ENCODE data around the gene CELSR1. TPM values are rescaled to one million over a fixed set of nuclear protein-coding genes. Genes with fewer than 3 reads are reported as not detected.
"Not testable (repeated sequence)": the region's sequence is repeated elsewhere in the genome, so short reads cannot be mapped to it uniquely, and the experiment has no call there.

The CELSR1 gene
- total RNA-seq, 1 experiment from 2014 or later, result 14.2 TPM

- no peak overlapping the region for H3K27ac ChIP-seq (ENCODE audit: low read length)
- CTCF ChIA-PET, result no interaction called here
- BruUV-seq (replicated peaks), result no TSS peak
- DNase-seq (no peak), ATAC-seq (no peak)
- no peaks in the 10 kb centered on the region for H3K79me2 ChIP-seq (ENCODE audit: low read length)
- H3K4me3 ChIP-seq (ENCODE audit: low read length), result no peak overlapping the region
- no peaks in the 10 kb centered on the region for H3F3A ChIP-seq (ENCODE audit: low read length, unreplicated experiment)
- H2AFZ ChIP-seq (ENCODE audit: low read length), result no peak overlapping the region
- no peak overlapping the region for H3K4me2 ChIP-seq (ENCODE audit: low read length)
- no peaks in the 10 kb centered on the region for H3K9me3 ChIP-seq (ENCODE audit: low read length)
- H3K36me3 ChIP-seq (ENCODE audit: low read depth, low read length), result no peaks in the 10 kb centered on the region
- H3K9me2 ChIP-seq (replicated peaks; ENCODE audit: low read length), result no peaks in the 10 kb centered on the region
- no peaks in the 10 kb centered on the region for H3K4me1 ChIP-seq (ENCODE audit: insufficient read depth, low read length)
- POLR2A ChIA-PET (ENCODE audit: unreplicated experiment), result no interaction called here
- TF ChIP-seq EZH2phosphoT487 (IDR thresholded peaks at IDR 0.05; ENCODE audit: borderline replicate concordance, low read length), result no peak
- TF ChIP-seq, protein P1, sequence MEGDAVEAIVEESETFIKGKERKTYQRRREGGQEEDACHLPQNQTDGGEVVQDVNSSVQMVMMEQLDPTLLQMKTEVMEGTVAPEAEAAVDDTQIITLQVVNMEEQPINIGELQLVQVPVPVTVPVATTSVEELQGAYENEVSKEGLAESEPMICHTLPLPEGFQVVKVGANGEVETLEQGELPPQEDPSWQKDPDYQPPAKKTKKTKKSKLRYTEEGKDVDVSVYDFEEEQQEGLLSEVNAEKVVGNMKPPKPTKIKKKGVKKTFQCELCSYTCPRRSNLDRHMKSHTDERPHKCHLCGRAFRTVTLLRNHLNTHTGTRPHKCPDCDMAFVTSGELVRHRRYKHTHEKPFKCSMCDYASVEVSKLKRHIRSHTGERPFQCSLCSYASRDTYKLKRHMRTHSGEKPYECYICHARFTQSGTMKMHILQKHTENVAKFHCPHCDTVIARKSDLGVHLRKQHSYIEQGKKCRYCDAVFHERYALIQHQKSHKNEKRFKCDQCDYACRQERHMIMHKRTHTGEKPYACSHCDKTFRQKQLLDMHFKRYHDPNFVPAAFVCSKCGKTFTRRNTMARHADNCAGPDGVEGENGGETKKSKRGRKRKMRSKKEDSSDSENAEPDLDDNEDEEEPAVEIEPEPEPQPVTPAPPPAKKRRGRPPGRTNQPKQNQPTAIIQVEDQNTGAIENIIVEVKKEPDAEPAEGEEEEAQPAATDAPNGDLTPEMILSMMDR (conservative IDR thresholded peaks at IDR 0.05; ENCODE audit: low read depth, low read length), result no peak
- TF ChIP-seq EZH2 (IDR thresholded peaks at IDR 0.05; ENCODE audit: low read length, unreplicated experiment), result no peak
- intact Hi-C loops (cut with micrococcal nuclease), result no loop called here
- H4K20me1 ChIP-seq (ENCODE audit: low read length), result no peaks in the 10 kb centered on the region
- H3K9ac ChIP-seq (ENCODE audit: low read length), result no peak overlapping the region
- H3K27me3 ChIP-seq (ENCODE audit: low read length), result no peaks in the 10 kb centered on the region
Measured at GRCh38 chr22:46473021-46473779, 64.2 kb downstream of the CELSR1 start.

- TF ChIP-seq EZH2phosphoT487 (IDR thresholded peaks at IDR 0.05; ENCODE audit: borderline replicate concordance, low read length) (no peak), EZH2 (IDR thresholded peaks at IDR 0.05; ENCODE audit: low read length, unreplicated experiment) (no peak)
- TF ChIP-seq, protein P1 (conservative IDR thresholded peaks at IDR 0.05; ENCODE audit: low read depth, low read length), result no peak
- Histone ChIP-seq H3K27ac (ENCODE audit: low read length) (no peak overlapping the region), H2AFZ (ENCODE audit: low read length) (no peak overlapping the region), H3K79me2 (ENCODE audit: low read length) (no peaks in the 10 kb centered on the region), H3K9me3 (ENCODE audit: low read length) (no peaks in the 10 kb centered on the region), H4K20me1 (ENCODE audit: low read length) (no peaks in the 10 kb centered on the region), H3K4me1 (ENCODE audit: insufficient read depth, low read length) (no peaks in the 10 kb centered on the region), H3K27me3 (ENCODE audit: low read length) (no peaks in the 10 kb centered on the region), H3K4me2 (ENCODE audit: low read length) (no peak overlapping the region), H3K9ac (ENCODE audit: low read length) (no peak overlapping the region), H3K36me3 (ENCODE audit: low read depth, low read length) (no peaks in the 10 kb centered on the region), H3F3A (ENCODE audit: low read length, unreplicated experiment) (no peaks in the 10 kb centered on the region), H3K9me2 (replicated peaks; ENCODE audit: low read length) (no peaks in the 10 kb centered on the region), H3K4me3 (ENCODE audit: low read length) (no peak overlapping the region)
- ChIA-PET CTCF (no interaction called here), POLR2A (ENCODE audit: unreplicated experiment) (no interaction called here)
- DNase-seq (no peak), ATAC-seq (no peak)
- no TSS peak for BruUV-seq (replicated peaks)
- intact Hi-C loops (cut with micrococcal nuclease), result no loop called here
Measured at GRCh38 chr22:46472722-46473016, 64.8 kb downstream of the CELSR1 start.

DNA sequence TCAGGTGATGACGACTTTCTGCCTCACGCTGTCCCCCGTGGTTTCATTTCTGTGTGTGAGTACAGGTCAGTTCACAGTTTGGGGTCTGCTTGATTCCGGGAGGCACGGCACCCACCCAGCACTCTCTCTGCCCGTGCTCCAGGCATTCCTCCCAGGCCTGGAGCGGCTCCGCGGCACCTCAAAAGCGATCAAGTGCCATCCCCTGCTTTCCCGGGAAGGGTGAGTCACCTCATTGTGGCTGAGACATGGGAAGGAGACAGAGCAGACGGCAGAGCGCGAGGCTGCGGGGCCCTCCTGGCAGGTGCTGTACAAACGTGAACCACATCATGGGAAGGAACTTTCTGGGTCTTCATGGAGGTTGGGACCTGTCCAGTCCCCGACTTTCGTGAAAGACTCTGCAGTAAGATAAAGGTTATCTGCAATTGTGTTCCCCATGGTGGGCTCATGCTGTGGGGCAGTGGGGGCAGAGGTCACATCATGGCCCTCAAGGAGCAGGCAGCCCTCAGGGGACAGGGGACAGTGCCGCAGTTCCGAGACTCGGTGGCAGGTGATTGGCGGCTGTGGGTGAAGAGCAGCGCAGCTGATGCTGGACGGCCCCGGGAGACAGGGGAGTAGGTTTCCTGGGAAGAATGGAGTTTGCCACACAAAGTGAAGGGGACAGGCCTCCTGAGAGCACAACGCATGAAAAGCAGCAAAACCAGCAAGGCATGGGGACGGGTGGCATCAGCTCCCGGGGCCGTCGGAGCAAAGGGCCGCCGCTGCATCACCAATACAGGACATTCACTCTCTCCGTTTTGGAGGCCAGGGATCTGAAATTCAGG, 65.3 kb downstream of the CELSR1 start:
- Histone ChIP-seq H3K9me2 (replicated peaks; ENCODE audit: low read length) (no peaks in the 10 kb centered on the region), H3K36me3 (ENCODE audit: low read depth, low read length) (no peaks in the 10 kb centered on the region), H3K4me3 (ENCODE audit: low read length) (no peak overlapping the region), H3K27ac (ENCODE audit: low read length) (no peak overlapping the region), H3F3A (ENCODE audit: low read length, unreplicated experiment) (no peaks in the 10 kb centered on the region), H3K4me2 (ENCODE audit: low read length) (no peak overlapping the region), H3K9ac (ENCODE audit: low read length) (no peak overlapping the region), H3K27me3 (ENCODE audit: low read length) (no peaks in the 10 kb centered on the region), H3K79me2 (ENCODE audit: low read length) (no peaks in the 10 kb centered on the region), H3K4me1 (ENCODE audit: insufficient read depth, low read length) (no peaks in the 10 kb centered on the region), H4K20me1 (ENCODE audit: low read length) (no peaks in the 10 kb centered on the region), H3K9me3 (ENCODE audit: low read length) (no peaks in the 10 kb centered on the region), H2AFZ (ENCODE audit: low read length) (no peak overlapping the region)
- TF ChIP-seq EZH2 (IDR thresholded peaks at IDR 0.05; ENCODE audit: low read length, unreplicated experiment), result no peak
- TF ChIP-seq, protein P1 (conservative IDR thresholded peaks at IDR 0.05; ENCODE audit: low read depth, low read length), result no peak
- no peak for TF ChIP-seq EZH2phosphoT487 (IDR thresholded peaks at IDR 0.05; ENCODE audit: borderline replicate concordance, low read length)
- CTCF ChIA-PET, result no interaction called here
- DNase-seq, result no peak
- POLR2A ChIA-PET (ENCODE audit: unreplicated experiment), result no interaction called here
- no peak for ATAC-seq
- no TSS peak for BruUV-seq (replicated peaks)
- intact Hi-C loops (cut with micrococcal nuclease), result no loop called here

DNA sequence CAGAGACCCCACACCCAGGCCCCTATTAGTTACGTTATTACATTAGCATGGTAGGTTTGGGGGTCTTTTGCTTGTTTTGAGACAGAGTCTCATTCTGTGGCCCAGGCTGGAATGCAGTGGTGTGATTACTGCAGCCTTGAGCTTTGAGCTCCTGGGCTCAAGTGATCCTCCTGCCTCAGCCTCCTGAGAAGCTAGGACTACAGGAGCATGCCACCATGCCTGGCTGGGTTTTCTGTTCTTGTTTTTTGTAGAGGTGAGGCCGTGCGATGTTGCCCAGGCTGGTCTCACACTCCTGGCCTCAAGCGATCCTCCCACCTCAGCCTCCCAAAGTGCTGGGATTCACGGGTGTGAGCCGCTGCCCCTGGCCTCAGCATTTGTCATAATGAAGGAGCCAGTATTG, 66.1 kb downstream of the CELSR1 start:
- not testable (repeated sequence) for H3K9me3 ChIP-seq (ENCODE audit: low read length)

More for the DNA sequence above, 66.1 kb downstream of the CELSR1 start:
- DNase-seq; H3K27ac ChIP-seq (ENCODE audit: low read length); H3K4me3 ChIP-seq (ENCODE audit: low read length); H3K27me3 ChIP-seq (ENCODE audit: low read length); H3F3A ChIP-seq (ENCODE audit: low read length, unreplicated experiment); ATAC-seq; POLR2A ChIA-PET (ENCODE audit: unreplicated experiment); H3K4me1 ChIP-seq (ENCODE audit: insufficient read depth, low read length); H2AFZ ChIP-seq (ENCODE audit: low read length); H3K79me2 ChIP-seq (ENCODE audit: low read length); BruUV-seq (replicated peaks); H3K9ac ChIP-seq (ENCODE audit: low read length); CTCF ChIA-PET; H4K20me1 ChIP-seq (ENCODE audit: low read length); H3K36me3 ChIP-seq (ENCODE audit: low read depth, low read length); H3K9me2 ChIP-seq (replicated peaks; ENCODE audit: low read length); intact Hi-C loops (cut with micrococcal nuclease); H3K4me2 ChIP-seq (ENCODE audit: low read length): not testable (repeated sequence)

All from PC-3 (cell line).